Upper lobe of left lung (tissue), 4 donors: ENCODE data around the gene PRR5.

Experiments
- POLR2A ChIP-seq, 4 donors: fragments of 450-650 bp; IDR thresholded peaks; one replicate each; pipeline ENCODE4 v1.5.1; 2016 to 2017; ENCODE audit warnings: antibody characterized with exemption in 4 of 4, mild to moderate bottlenecking in 2 of 4
- POLR2AphosphoS5 ChIP-seq, 2 donors: sonication (generic); formaldehyde crosslinking; IDR thresholded peaks; one replicate each; pipeline ENCODE4 v1.5.1; 2017; ENCODE audit warnings: antibody characterized with exemption in 2 of 2

GRCh38 chr22:44735518-44736428 lies 33.8 kb downstream of the PRR5 start:
- no peak for TF ChIP-seq POLR2AphosphoS5 (IDR thresholded peaks at IDR 0.05)
- no peak for TF ChIP-seq POLR2A (IDR thresholded peaks at IDR 0.05)
